GM21381 (cell line): ENCODE results near the gene GPC6.

Experiments used
- ATAC-seq: cut with Tn5 transposase; IDR thresholded peaks from one replicate; pipeline ENCODE4 v1.9.1; 2021; ENCODE audit warnings: mild to moderate bottlenecking, moderate library complexity; ENCODE audit not compliant: unreplicated experiment

Gene GPC6

GRCh38 chr13:93368296-93368695, 141.7 kb downstream of the GPC6 start:
- no peak for ATAC-seq

GRCh38 chr13:93368718-93369117, 142.1 kb downstream of the GPC6 start:
- ATAC-seq, result no peak

- ATAC-seq, result no peak
Observed at GRCh38 chr13:93372856-93373255, 146.2 kb downstream of the GPC6 start.

- ATAC-seq, result no peak
Observed at GRCh38 chr13:93375491-93375890, 148.9 kb downstream of the GPC6 start.

GRCh38 chr13:93377196-93377595, 150.6 kb downstream of the GPC6 start:
- ATAC-seq, result no peak

GRCh38 chr13:93378184-93378583, 151.6 kb downstream of the GPC6 start:
- no peak for ATAC-seq

GRCh38 chr13:93386116-93386515, 159.5 kb downstream of the GPC6 start:
- no peak for ATAC-seq

GRCh38 chr13:93388701-93389100, 162.1 kb downstream of the GPC6 start:
- ATAC-seq, result no peak

- ATAC-seq, result no peak
Observed at GRCh38 chr13:93397619-93398018, 171.0 kb downstream of the GPC6 start.

GRCh38 chr13:93398167-93399035, 171.8 kb downstream of the GPC6 start:
- no peak for ATAC-seq

- ATAC-seq, result no peak
Observed at GRCh38 chr13:93399212-93399611, 172.6 kb downstream of the GPC6 start.

GRCh38 chr13:93406136-93406535, 179.5 kb downstream of the GPC6 start:
- ATAC-seq, result no peak

GRCh38 chr13:93407551-93407950, 180.9 kb downstream of the GPC6 start:
- no peak for ATAC-seq

GRCh38 chr13:93409001-93409400, 182.4 kb downstream of the GPC6 start:
- no peak for ATAC-seq

- ATAC-seq, result no peak
Observed at GRCh38 chr13:93409816-93410215, 183.2 kb downstream of the GPC6 start.

GRCh38 chr13:93411186-93411680, 184.6 kb downstream of the GPC6 start:
- no peak for ATAC-seq

GRCh38 chr13:93412676-93413075, 186.1 kb downstream of the GPC6 start:
- no peak for ATAC-seq

GRCh38 chr13:93413972-93414717, 187.5 kb downstream of the GPC6 start:
- ATAC-seq, result no peak

GRCh38 chr13:93416736-93417355, 190.2 kb downstream of the GPC6 start:
- ATAC-seq, result no peak

GRCh38 chr13:93418398-93418797, 191.8 kb downstream of the GPC6 start:
- no peak for ATAC-seq

GRCh38 chr13:93420206-93420605, 193.6 kb downstream of the GPC6 start:
- no peak for ATAC-seq
